SK-N-SH (cell line): Measurements from ENCODE around the gene MALRD1. TPM values are rescaled to one million over a fixed set of nuclear protein-coding genes. Genes with fewer than 3 reads are reported as not detected.

Experiments
- CTCF ChIA-PET: fragments of 300-600, 350-600 bp; formaldehyde crosslinking; extraction: SDS; loops from one replicate; lab custom pipeline; 2021; lab: Yijun Ruan, JAX
- POLR2A ChIA-PET: fragments of 350-600 bp; sonication (Branson Sonifier 250); formaldehyde crosslinking; extraction: SDS; loops from one replicate; lab custom pipeline; 2020; ENCODE audit warnings: antibody characterized with exemption, inconsistent platforms; lab: Yijun Ruan, JAX
- DNase-seq: peaks from one replicate; pipeline ENCODE4 v3.0.0; 2012
- H2AFZ ChIP-seq: fragments of 200-600 bp; sonication (generic); 2 replicates; pipeline ENCODE4 v1.8.1; 2016; ENCODE audit warnings: antibody characterized with exemption, mild to moderate bottlenecking, low read depth
- H3F3A ChIP-seq: fragments of 200-600 bp; sonication (generic); replicated peaks from 2 replicates; pipeline ENCODE3; 2016; ENCODE audit warnings: antibody characterized with exemption, mild to moderate bottlenecking; ENCODE audit not compliant: insufficient read depth
- H3K27ac ChIP-seq, 2 experiments: fragments of 200-500 bp in 1 of 2; fragments of 200-600 bp in 1 of 2; sonication (Bioruptor generic) in 1 of 2; sonication (generic), shearing (Covaris generic) in 1 of 2; 2 replicates each; pipeline versions ENCODE4 v1.5.1 to v1.6.1; 2014 to 2016; ENCODE audit warnings: low read depth in 2 of 2, inconsistent platforms in 1 of 2, low read length in 1 of 2, mild to moderate bottlenecking in 1 of 2, mixed read lengths in 1 of 2
- H3K27me3 ChIP-seq: fragments of 200-600 bp; sonication (generic), shearing (Covaris generic); 2 replicates; pipeline ENCODE4 v1.6.1; 2016; ENCODE audit warnings: mixed run types; ENCODE audit not compliant: insufficient read depth
- H3K36me3 ChIP-seq, 2 experiments: fragments of 200-500 bp in 1 of 2; fragments of 200-600 bp in 1 of 2; sonication (Bioruptor generic) in 1 of 2; sonication (generic) in 1 of 2; replicated peaks in 1 of 2; 2 replicates each; pipeline versions ENCODE3 to v1.5.1; 2014 to 2016; ENCODE audit warnings: low read length in 1 of 2, mild to moderate bottlenecking in 1 of 2; ENCODE audit not compliant: insufficient read depth in 2 of 2, control insufficient read depth in 1 of 2
- H3K4me1 ChIP-seq, 2 experiments: fragments of 200-500 bp in 1 of 2; fragments of 200-600 bp in 1 of 2; sonication (Bioruptor generic) in 1 of 2; sonication (generic), shearing (Covaris generic) in 1 of 2; 2 replicates each; pipeline versions ENCODE4 v1.5.1 to v1.6.1; 2014 to 2016; ENCODE audit warnings: low read depth in 1 of 2, low read length in 1 of 2, mixed run types in 1 of 2; ENCODE audit not compliant: insufficient read depth in 2 of 2, control insufficient read depth in 1 of 2
- H3K4me2 ChIP-seq: fragments of 200-600 bp; sonication (generic), shearing (Covaris generic); 2 replicates; pipeline ENCODE4 v1.6.1; 2017; ENCODE audit warnings: mixed run types
- H3K4me3 ChIP-seq, 2 experiments: fragments of 200-500 bp in 1 of 2; fragments of 200-600 bp in 1 of 2; sonication (Bioruptor generic) in 1 of 2; sonication (generic), shearing (Covaris generic) in 1 of 2; 2 replicates each; pipeline versions ENCODE4 v1.5.1 to v1.8.1; 2014 to 2016; ENCODE audit warnings: low read depth in 2 of 2, inconsistent platforms in 1 of 2, low read length in 1 of 2, mild to moderate bottlenecking in 1 of 2, mixed read lengths in 1 of 2, moderate library complexity in 1 of 2
- H3K79me2 ChIP-seq: fragments of 200-600 bp; sonication (generic); 2 replicates; pipeline ENCODE4 v1.8.1; 2017; ENCODE audit warnings: mild to moderate bottlenecking; ENCODE audit not compliant: insufficient read depth
- H3K9ac ChIP-seq: fragments of 200-600 bp; sonication (generic); 2 replicates; pipeline ENCODE4 v1.6.1; 2017; ENCODE audit warnings: mixed run types
- H3K9me2 ChIP-seq: fragments of 200-600 bp; sonication (generic); 2 replicates; pipeline ENCODE4 v1.6.1; 2017; ENCODE audit warnings: mixed run types
- H3K9me3 ChIP-seq: fragments of 200-600 bp; sonication (generic); 2 replicates; pipeline ENCODE4 v1.6.1; 2017; ENCODE audit warnings: mixed run types, mild to moderate bottlenecking, moderate library complexity
- H4K20me1 ChIP-seq: fragments of 200-600 bp; sonication (generic); 2 replicates; pipeline ENCODE4 v1.6.1; 2017; ENCODE audit warnings: mild to moderate bottlenecking, mixed run types; ENCODE audit not compliant: insufficient read depth
- CHD2 ChIP-seq: fragments of 150-350 bp; IDR thresholded peaks from 2 replicates; pipeline ENCODE4 v1.6.1; 2018; ENCODE audit warnings: low read length; ENCODE audit not compliant: partially characterized antibody
- ELF1 ChIP-seq: IDR thresholded peaks from 2 replicates; pipeline ENCODE4 v1.4.0; 2012
- EP300 ChIP-seq, 2 experiments: IDR thresholded peaks; 2 replicates each; pipeline versions ENCODE4 v1.4.0 to v1.6.1; 2012; ENCODE audit warnings: borderline replicate concordance in 1 of 2, low read depth in 1 of 2, low read length in 1 of 2
- FOSL2 ChIP-seq: IDR thresholded peaks from 2 replicates; pipeline ENCODE4 v1.4.0; 2012; ENCODE audit warnings: low read depth, mild to moderate bottlenecking, moderate library complexity, borderline replicate concordance
- FOXJ3 ChIP-seq: sonication (generic); formaldehyde crosslinking; IDR thresholded peaks from 2 replicates; pipeline ENCODE4 v1.5.1; 2020; ENCODE audit warnings: mild to moderate bottlenecking, missing genetic modification reagents
- FOXM1 ChIP-seq: IDR thresholded peaks from 2 replicates; pipeline ENCODE4 v1.4.0; 2012; ENCODE audit warnings: low read depth, mild to moderate bottlenecking
- JUND ChIP-seq: IDR thresholded peaks from 2 replicates; pipeline ENCODE4 v1.4.0; 2012
- MEF2A ChIP-seq: IDR thresholded peaks from 2 replicates; pipeline ENCODE4 v1.4.0; 2012; ENCODE audit warnings: low read depth, borderline replicate concordance
- RAD21 ChIP-seq: IDR thresholded peaks from 2 replicates; pipeline ENCODE4 v1.6.1; 2012; ENCODE audit warnings: mild to moderate bottlenecking, low read length
- TEAD4 ChIP-seq: IDR thresholded peaks from 2 replicates; pipeline ENCODE4 v1.4.0; 2012; ENCODE audit warnings: mild to moderate bottlenecking, borderline replicate concordance; ENCODE audit not compliant: insufficient read depth
- USF2 ChIP-seq: fragments of 150-350 bp; IDR thresholded peaks from 2 replicates; pipeline ENCODE4 v1.6.1; 2017; ENCODE audit warnings: antibody characterized with exemption, low read length, low read depth, borderline replicate concordance
- WGBS: methylation state at CpG from one replicate; pipeline ENCODE4 v1.1.6; 2017; ENCODE audit warnings: low lambda C conversion rate; 5-methylcytosine and 5-hydroxymethylcytosine counted together
- polyA plus RNA-seq, 3 experiments: library from polyadenylated mRNA; depleted of rRNA; stranded (reverse); fragments of >200 nt; gene quantifications; 2 replicates each; pipeline ENCODE4 v1.2.3, GENCODE V29; 2012
- TF ChIP-seq, protein P1 (sequence below): IDR thresholded peaks from 2 replicates; pipeline ENCODE4 v1.4.0; 2012; ENCODE audit warnings: low read depth, borderline replicate concordance

MALRD1 gene
- polyA plus RNA-seq, 1 of the 3 experiments (the other 2 are of a cell fraction) = not detected

DNA sequence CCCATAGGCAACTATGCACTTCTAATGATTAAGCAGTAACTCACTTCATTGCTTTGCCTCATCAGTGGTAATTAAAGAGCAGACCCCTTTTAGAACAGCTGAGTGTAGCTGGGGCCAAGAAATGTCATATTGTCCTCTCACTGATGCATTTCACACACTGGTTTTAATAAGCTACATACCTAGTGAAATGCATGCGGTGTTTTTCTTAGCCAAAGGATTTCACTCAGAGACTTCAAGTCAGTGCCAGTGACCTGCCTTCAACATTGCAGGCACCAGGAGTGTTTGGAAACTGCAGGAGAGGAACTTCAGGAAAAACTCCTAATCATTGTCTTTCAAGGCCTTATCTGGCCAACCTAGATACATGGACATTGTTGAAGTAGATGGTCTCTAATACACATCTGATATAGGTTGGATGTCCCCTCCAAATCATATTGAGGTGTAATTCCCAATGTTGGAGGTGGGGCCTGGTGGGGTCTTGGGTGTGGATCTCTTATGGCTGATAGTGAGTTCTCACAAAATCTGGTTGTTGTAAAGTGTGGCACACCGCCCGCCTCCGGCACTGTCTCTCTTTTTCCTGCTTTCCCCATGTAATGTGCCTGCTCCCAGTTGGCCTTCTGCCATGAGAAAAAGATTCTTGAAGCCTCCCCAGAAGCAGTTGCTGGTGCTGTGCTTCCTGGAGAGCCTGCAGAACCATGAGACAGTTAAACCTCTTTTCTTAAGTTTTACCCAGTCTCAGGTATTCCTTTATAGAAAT is 515.0 kb downstream of the MALRD1 start:
- Histone ChIP-seq H3K36me3 (no peaks in the 10 kb centered on the region), H3K4me1 (no peaks in the 10 kb centered on the region), H3K9me2 (no peaks in the 10 kb centered on the region), H3K27me3 (no peaks in the 10 kb centered on the region), H3K27ac (no peak overlapping the region), H2AFZ (no peak overlapping the region), H3K79me2 (no peaks in the 10 kb centered on the region), H3K9me3 (no peaks in the 10 kb centered on the region), H3K4me3 (no peak overlapping the region), H3F3A (no peaks in the 10 kb centered on the region), H4K20me1 (no peaks in the 10 kb centered on the region)
- DNase-seq = no peak
- WGBS = 72% methylated on average over 4 of the region's 4 CpGs
- TF ChIP-seq MEF2A = no peak
- TF ChIP-seq ELF1 = no peak
- TF ChIP-seq FOXM1 = no peak
- TF ChIP-seq RAD21 = no peak
- TF ChIP-seq CHD2 = no peak
- TF ChIP-seq, protein P1, sequence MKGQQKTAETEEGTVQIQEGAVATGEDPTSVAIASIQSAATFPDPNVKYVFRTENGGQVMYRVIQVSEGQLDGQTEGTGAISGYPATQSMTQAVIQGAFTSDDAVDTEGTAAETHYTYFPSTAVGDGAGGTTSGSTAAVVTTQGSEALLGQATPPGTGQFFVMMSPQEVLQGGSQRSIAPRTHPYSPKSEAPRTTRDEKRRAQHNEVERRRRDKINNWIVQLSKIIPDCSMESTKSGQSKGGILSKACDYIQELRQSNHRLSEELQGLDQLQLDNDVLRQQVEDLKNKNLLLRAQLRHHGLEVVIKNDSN = no peak
- TF ChIP-seq, all 33 proteins: peak for 0
- no peak overlapping the region for H3K4me2 ChIP-seq
- no peak overlapping the region for H3K9ac ChIP-seq
- POLR2A ChIA-PET = no interaction called here
- CTCF ChIA-PET = no interaction called here

DNA sequence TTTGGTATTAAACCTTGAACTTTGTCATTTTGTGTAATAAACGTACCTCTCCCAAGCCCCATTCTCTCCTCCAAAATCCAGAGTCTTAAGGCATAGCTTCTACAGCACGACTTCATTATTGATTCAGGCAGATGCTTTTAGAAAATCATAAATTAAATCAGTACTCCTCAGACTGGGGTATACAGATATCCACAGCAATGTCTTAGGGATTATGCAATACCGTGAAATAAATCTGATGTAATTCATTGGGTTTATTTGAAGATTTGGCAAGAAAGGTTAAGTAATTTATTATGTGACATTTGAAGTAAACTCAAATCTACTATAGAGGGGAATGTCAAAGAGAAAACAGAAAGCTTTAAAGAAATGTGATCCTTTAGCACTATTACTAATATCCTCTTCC is 521.5 kb downstream of the MALRD1 start:
- H3K4me1 ChIP-seq = no peaks in the 10 kb centered on the region; a peak in 1 of 4 replicates
- CTCF ChIA-PET = interaction anchor here (1.0 kb wide), 1 partner anchor 8 kb away, joined by 3 read pairs; no protein-coding TSS in a partner anchor
- no peak for DNase-seq
- H3K36me3 ChIP-seq = no peaks in the 10 kb centered on the region
- H2AFZ ChIP-seq = no peak overlapping the region
- WGBS = 27% methylated on average over 3 of the region's 3 CpGs
- no peaks in the 10 kb centered on the region for H4K20me1 ChIP-seq
- no peak overlapping the region for H3K4me3 ChIP-seq
- POLR2A ChIA-PET = no interaction called here
- H3K9ac ChIP-seq = no peak overlapping the region
- H3K27ac ChIP-seq = no peak overlapping the region
- H3K4me2 ChIP-seq = no peak overlapping the region
- no peaks in the 10 kb centered on the region for H3K27me3 ChIP-seq
- H3K9me2 ChIP-seq = no peaks in the 10 kb centered on the region
- TF ChIP-seq USF2 = no peak
- TF ChIP-seq RAD21 = no peak
- no peak for TF ChIP-seq JUND
- no peak for TF ChIP-seq FOSL2
- TF ChIP-seq CHD2 = no peak
- no peak for TF ChIP-seq FOXJ3 (CRISPR knock-in tag)
- TF ChIP-seq TEAD4 = no peak
- no peak for TF ChIP-seq EP300 (IDR thresholded peaks at IDR 0.05; ENCODE audit: borderline replicate concordance in 1 of 2, low read depth in 1 of 2, low read length in 1 of 2)
- no peaks in the 10 kb centered on the region for H3K9me3 ChIP-seq
- H3F3A ChIP-seq = no peaks in the 10 kb centered on the region
- H3K79me2 ChIP-seq = no peaks in the 10 kb centered on the region
